OCI-LY7 (cell line): ENCODE measurements around the gene PCDHGA2. TPM values are rescaled to one million over a fixed set of nuclear protein-coding genes. Genes with fewer than 3 reads are reported as not detected.

Experiments
- BruUV-seq: library from RNA; stranded (reverse); fragments of 400-500 nt; replicated peaks from 2 replicates; lab custom pipeline; 2021; lab: Mats Ljungman, UMichigan
- CTCF ChIA-PET: fragments of 300-600 bp; sonication (Branson Sonifier 250); formaldehyde crosslinking; loops from one replicate; lab custom pipeline; 2022; ENCODE audit warnings: antibody characterized with exemption; ENCODE audit not compliant: unreplicated experiment; lab: Charles Lee
- POLR2A ChIA-PET: fragments of 300-600 bp; sonication (Branson Sonifier 250); formaldehyde crosslinking; loops from one replicate; lab custom pipeline; 2022; ENCODE audit warnings: antibody characterized with exemption; lab: Charles Lee
- DNase-seq: peaks from one replicate; pipeline ENCODE4 v3.0.0-alpha.2; 2015; ENCODE audit warnings: low spot score
- H2AFZ ChIP-seq: fragments of 200-600 bp; sonication (generic), shearing (Covaris generic); 2 replicates; pipeline ENCODE4 v1.6.1; 2014; ENCODE audit warnings: mild to moderate bottlenecking, antibody characterized with exemption, low read length, moderate library complexity
- H3K27ac ChIP-seq: fragments of 200-600 bp; sonication (generic); 2 replicates; pipeline ENCODE4 v1.5.1; 2014; ENCODE audit warnings: mixed run types, low read depth, mild to moderate bottlenecking, moderate library complexity, low read length, inconsistent platforms; ENCODE audit not compliant: poor library complexity, severe bottlenecking
- H3K36me3 ChIP-seq: fragments of 200-600 bp; sonication (generic); 2 replicates; pipeline ENCODE4 v1.6.1; 2014; ENCODE audit warnings: mild to moderate bottlenecking, antibody characterized with exemption, low read length, moderate library complexity, mixed read lengths; ENCODE audit not compliant: insufficient read depth
- H3K4me1 ChIP-seq: fragments of 200-600 bp; sonication (generic); 2 replicates; pipeline ENCODE4 v1.5.1; 2014; ENCODE audit warnings: mild to moderate bottlenecking, low read length; ENCODE audit not compliant: insufficient read depth, poor library complexity, severe bottlenecking
- H3K4me2 ChIP-seq: fragments of 200-600 bp; sonication (generic); 2 replicates; pipeline ENCODE4 v1.6.1; 2014; ENCODE audit warnings: mild to moderate bottlenecking, low read length
- H3K4me3 ChIP-seq: fragments of 200-600 bp; sonication (generic); 2 replicates; pipeline ENCODE4 v1.5.1; 2014; ENCODE audit warnings: mild to moderate bottlenecking, low read depth, low read length; ENCODE audit not compliant: poor library complexity, severe bottlenecking
- H3K79me2 ChIP-seq: fragments of 200-600 bp; sonication (generic); 2 replicates; pipeline ENCODE4 v1.6.1; 2016; ENCODE audit warnings: low read depth, mild to moderate bottlenecking, low read length, moderate library complexity, mixed read lengths; ENCODE audit not compliant: insufficient read depth
- H3K9me2 ChIP-seq: fragments of 200-600 bp; sonication (generic); 2 replicates; pipeline ENCODE4 v1.6.1; 2016; ENCODE audit warnings: mild to moderate bottlenecking, low read length, mixed read lengths; ENCODE audit not compliant: insufficient read depth
- H3K9me3 ChIP-seq: fragments of 200-600 bp; sonication (generic); 2 replicates; pipeline ENCODE4 v1.6.1; 2014; ENCODE audit warnings: mild to moderate bottlenecking, mixed run types, low read length, mixed read lengths
- H4K20me1 ChIP-seq: fragments of 200-600 bp; sonication (generic); 2 replicates; pipeline ENCODE4 v1.6.1; 2014; ENCODE audit warnings: mild to moderate bottlenecking, antibody characterized with exemption, low read length, moderate library complexity, mixed read lengths; ENCODE audit not compliant: insufficient read depth
- EZH2phosphoT487 ChIP-seq: fragments of 200-600 bp; sonication (generic); IDR thresholded peaks from 2 replicates; pipeline ENCODE4 v1.6.1; 2018; ENCODE audit warnings: low read depth, borderline replicate concordance, mild to moderate bottlenecking, mixed run types, antibody characterized with exemption, low read length, moderate library complexity, mixed read lengths
- intact Hi-C: fragments of 100-400 bp; cut with micrococcal nuclease; formaldehyde crosslinking; loops from one replicate; pipeline ENCODE4 v1.10.0; 2022; ENCODE audit not compliant: unreplicated experiment
- total RNA-seq, 2 experiments: library from RNA; depleted of rRNA in 1 of 2; stranded (reverse); fragments of >200 nt in 1 of 2; shearing (Covaris generic) in 1 of 2; gene quantifications; 2 replicates each; pipeline ENCODE4 v1.2.3, GENCODE V29; 2014 to 2022
- TF ChIP-seq, protein P1 (sequence below): fragments of 200-600 bp; sonication (generic); conservative IDR thresholded peaks from 2 replicates; pipeline ENCODE4 v1.5.1; 2014; ENCODE audit warnings: mild to moderate bottlenecking, antibody characterized with exemption, low read length, moderate library complexity, mixed read lengths

PCDHGA2 gene
- total RNA-seq, 2 experiments from 2014 or later: 0.19 to 0.74 TPM

DNA sequence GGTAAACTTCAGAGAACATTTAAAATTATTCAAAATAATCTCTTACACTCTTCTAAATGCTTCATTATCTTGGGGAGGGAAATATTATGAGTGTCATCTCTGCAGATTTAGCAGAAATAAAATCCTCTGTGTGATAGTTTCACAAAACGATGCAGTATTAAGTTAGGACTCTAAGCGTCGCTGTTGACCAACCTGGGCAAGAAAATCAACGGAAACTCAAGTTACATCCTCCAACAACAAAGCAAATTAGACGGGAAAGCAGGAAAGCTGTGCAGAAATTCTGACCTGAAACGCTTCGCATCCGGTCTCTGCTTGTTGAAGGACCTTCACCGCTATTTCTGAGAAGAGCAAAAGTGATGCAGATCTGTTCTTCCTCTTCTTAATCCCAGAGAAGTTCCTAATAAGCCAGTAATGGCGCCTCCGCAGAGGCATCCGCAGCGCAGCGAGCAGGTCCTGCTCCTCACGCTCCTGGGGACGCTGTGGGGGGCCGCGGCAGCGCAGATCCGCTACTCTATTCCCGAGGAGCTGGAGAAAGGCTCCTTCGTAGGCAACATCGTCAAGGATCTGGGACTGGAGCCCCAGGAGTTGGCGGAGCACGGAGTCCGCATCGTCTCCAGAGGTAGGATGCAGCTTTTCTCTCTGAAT lies 35.2 kb downstream of the PCDHGA2 start, which contains the start of gene PCDHGA6:
TSS of gene PCDHGA6 (plus strand) at position 219 of the 645 bp plus-strand sequence. CDS start at position 412, 193 bp downstream.
- no peak within 1 kb of the TSS for H3K4me3 ChIP-seq
- no peak within 1 kb of the TSS for H3K27ac ChIP-seq
- no TSS peak for BruUV-seq
- intact Hi-C loops: loop anchor here (5.0 kb wide), 1 partner anchor 184 kb away; no protein-coding TSS in a partner anchor
- no peaks in the 10 kb centered on the region for H3K79me2 ChIP-seq
- H4K20me1 ChIP-seq: no peaks in the 10 kb centered on the region
- no peak within 1 kb of the TSS for H2AFZ ChIP-seq
- CTCF ChIA-PET: no interaction called here
- DNase-seq: peak; percentile 37
- peak within 1 kb of the TSS; percentile 14; the same call in 1 of the 2 replicates for H3K4me2 ChIP-seq
- H3K9me2 ChIP-seq: no peaks in the 10 kb centered on the region
- POLR2A ChIA-PET: interaction anchor here (1.1 kb wide), 1 partner anchor 32 kb away, joined by 3 read pairs; no protein-coding TSS in a partner anchor
- H3K4me1 ChIP-seq: peaks cover 12% of the 10 kb centered on the region
- H3K36me3 ChIP-seq: peaks cover 11% of the 10 kb centered on the region; the same call in 1 of the 2 replicates
- TF ChIP-seq, protein P1, sequence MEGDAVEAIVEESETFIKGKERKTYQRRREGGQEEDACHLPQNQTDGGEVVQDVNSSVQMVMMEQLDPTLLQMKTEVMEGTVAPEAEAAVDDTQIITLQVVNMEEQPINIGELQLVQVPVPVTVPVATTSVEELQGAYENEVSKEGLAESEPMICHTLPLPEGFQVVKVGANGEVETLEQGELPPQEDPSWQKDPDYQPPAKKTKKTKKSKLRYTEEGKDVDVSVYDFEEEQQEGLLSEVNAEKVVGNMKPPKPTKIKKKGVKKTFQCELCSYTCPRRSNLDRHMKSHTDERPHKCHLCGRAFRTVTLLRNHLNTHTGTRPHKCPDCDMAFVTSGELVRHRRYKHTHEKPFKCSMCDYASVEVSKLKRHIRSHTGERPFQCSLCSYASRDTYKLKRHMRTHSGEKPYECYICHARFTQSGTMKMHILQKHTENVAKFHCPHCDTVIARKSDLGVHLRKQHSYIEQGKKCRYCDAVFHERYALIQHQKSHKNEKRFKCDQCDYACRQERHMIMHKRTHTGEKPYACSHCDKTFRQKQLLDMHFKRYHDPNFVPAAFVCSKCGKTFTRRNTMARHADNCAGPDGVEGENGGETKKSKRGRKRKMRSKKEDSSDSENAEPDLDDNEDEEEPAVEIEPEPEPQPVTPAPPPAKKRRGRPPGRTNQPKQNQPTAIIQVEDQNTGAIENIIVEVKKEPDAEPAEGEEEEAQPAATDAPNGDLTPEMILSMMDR: peak; percentile 82
- no peak for TF ChIP-seq EZH2phosphoT487
- H3K9me3 ChIP-seq: no peaks in the 10 kb centered on the region

DNA sequence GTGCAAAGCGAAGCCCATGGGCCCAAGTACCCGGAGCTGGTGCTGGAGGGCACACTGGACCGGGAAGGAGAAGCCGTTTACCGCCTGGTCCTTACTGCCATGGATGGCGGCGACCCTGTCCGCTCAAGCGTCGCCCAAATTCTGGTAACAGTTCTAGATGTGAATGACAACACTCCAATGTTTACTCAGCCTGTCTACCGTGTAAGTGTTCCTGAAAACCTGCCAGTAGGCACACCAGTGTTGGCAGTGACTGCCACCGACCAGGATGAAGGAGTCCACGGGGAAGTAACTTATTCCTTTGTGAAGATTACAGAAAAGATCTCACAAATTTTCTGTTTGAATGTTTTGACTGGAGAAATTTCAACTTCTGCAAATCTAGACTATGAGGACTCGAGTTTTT lies 36.1 kb downstream of the PCDHGA2 start:
- CTCF ChIA-PET: no interaction called here
- Histone ChIP-seq H3K4me2 (no peak overlapping the region), H3K36me3 (peaks cover 11% of the 10 kb centered on the region; the same call in 1 of the 2 replicates), H2AFZ (no peak overlapping the region), H3K79me2 (no peaks in the 10 kb centered on the region), H3K4me1 (peaks cover 7% of the 10 kb centered on the region), H3K9me3 (no peaks in the 10 kb centered on the region), H3K9me2 (no peaks in the 10 kb centered on the region), H3K4me3 (no peak overlapping the region), H4K20me1 (no peaks in the 10 kb centered on the region), H3K27ac (no peak overlapping the region)
- BruUV-seq: no TSS peak
- TF ChIP-seq, protein P1: no peak
- no peak for TF ChIP-seq EZH2phosphoT487
- intact Hi-C loops: loop anchor here (5.0 kb wide), 1 partner anchor 183 kb away; no protein-coding TSS in a partner anchor
- POLR2A ChIA-PET: interaction anchor here (0.6 kb wide), 1 partner anchor 322 kb away, joined by 3 read pairs; no protein-coding TSS in a partner anchor
- DNase-seq: no peak
